ENCODE results near the gene CIDEB.

GRCh38 chr14:24278424-24278823 is 29.4 kb downstream of the CIDEB start:
- no peak for TF ChIP-seq CTCF (IDR thresholded peaks at IDR 0.05)
- no peak for TF ChIP-seq POLR2A (IDR thresholded peaks at IDR 0.05)
